GM12878 (cell line): ENCODE measurements around the gene PAQR5. TPM values are rescaled to one million over a fixed set of nuclear protein-coding genes. Genes with fewer than 3 reads are reported as not detected.

Experiments used
- ATAC-seq: fragments of 200-7000 bp; cut with Tn5 transposase; 3 replicates; pipeline ENCODE4 v1.9.1; 2020; ENCODE audit warnings: mild to moderate bottlenecking, moderate library complexity
- BruUV-seq: library from RNA; stranded (reverse); fragments of 400-500 nt; replicated peaks from 2 replicates; lab custom pipeline; 2021; lab: Mats Ljungman, UMichigan
- CTCF ChIA-PET: fragments of 300-600 bp; sonication (Branson Sonifier 250); formaldehyde crosslinking; extraction: SDS; loops from one replicate; lab custom pipeline; 2021; ENCODE audit warnings: inconsistent platforms; lab: Yijun Ruan, JAX
- POLR2A ChIA-PET: fragments of 350-600 bp; formaldehyde crosslinking; extraction: SDS; loops from one replicate; lab custom pipeline; 2021; ENCODE audit warnings: inconsistent platforms; lab: Charles Lee
- RAD21 ChIA-PET: fragments of 300-600 bp; sonication (Branson Sonifier 250); formaldehyde crosslinking; loops from one replicate; lab custom pipeline; 2023; ENCODE audit warnings: antibody characterized with exemption; ENCODE audit not compliant: unreplicated experiment; lab: Charles Lee
- SMC1A ChIA-PET: fragments of 300-600 bp; sonication (Branson Sonifier 250); formaldehyde crosslinking; loops from one replicate; lab custom pipeline; 2023; ENCODE audit not compliant: unreplicated experiment, uncharacterized antibody; lab: Charles Lee
- DNase-seq: peaks from one replicate; pipeline ENCODE4 v3.0.0-alpha.2; 2011; ENCODE audit warnings: low read depth, low spot score
- FAIRE-seq: peaks from 3 replicates; lab custom pipeline; 2011; peaks lifted over from hg19 to GRCh38; lab: Jason Lieb, UNC
- H2AFZ ChIP-seq: 2 replicates; pipeline ENCODE4 v1.6.0; 2011; ENCODE audit warnings: low read depth, low read length, control low read depth; ENCODE audit not compliant: control insufficient read depth
- H3K27ac ChIP-seq: 2 replicates; pipeline ENCODE4 v1.5.1; 2011; ENCODE audit warnings: control low read depth; ENCODE audit not compliant: control insufficient read depth, insufficient read depth
- H3K27me3 ChIP-seq, 2 experiments: replicated peaks in 1 of 2; 2 replicates each; pipeline versions ENCODE4 v1.6.0 to v1.6.1; 2011; ENCODE audit warnings: low read length in 1 of 2; ENCODE audit not compliant: control insufficient read depth in 2 of 2, insufficient read depth in 2 of 2
- H3K36me3 ChIP-seq, 2 experiments: 2 replicates each; pipeline ENCODE4 v1.5.1; 2011; ENCODE audit warnings: low read length in 1 of 2; ENCODE audit not compliant: control insufficient read depth in 2 of 2, insufficient read depth in 2 of 2
- H3K4me1 ChIP-seq: 2 replicates; pipeline ENCODE4 v1.6.1; 2011; ENCODE audit warnings: mild to moderate bottlenecking, low read length, moderate library complexity, mixed read lengths; ENCODE audit not compliant: control insufficient read depth, insufficient read depth
- H3K4me2 ChIP-seq: 2 replicates; pipeline ENCODE4 v1.6.0; 2011; ENCODE audit warnings: control low read depth; ENCODE audit not compliant: control insufficient read depth, insufficient read depth
- H3K4me3 ChIP-seq: fragments of 200-600 bp; sonication (generic); 2 replicates; pipeline ENCODE4 v1.5.1; 2016
- H3K79me2 ChIP-seq: 2 replicates; pipeline ENCODE4 v1.6.0; 2011; ENCODE audit warnings: low read length; ENCODE audit not compliant: control insufficient read depth, insufficient read depth
- H3K9ac ChIP-seq: 2 replicates; pipeline ENCODE4 v1.8.0; 2011; ENCODE audit warnings: low read length, control low read depth, mixed read lengths; ENCODE audit not compliant: control insufficient read depth, insufficient read depth
- H3K9me3 ChIP-seq: replicated peaks from 3 replicates; pipeline ENCODE4 v1.5.1; 2011; ENCODE audit warnings: mild to moderate bottlenecking, low read length; ENCODE audit not compliant: control insufficient read depth, insufficient read depth
- H4K20me1 ChIP-seq: 2 replicates; pipeline ENCODE4 v1.6.0; 2011; ENCODE audit not compliant: control insufficient read depth, insufficient read depth
- CBFB ChIP-seq: IDR thresholded peaks from 2 replicates; pipeline ENCODE4 v1.6.1; 2016; ENCODE audit warnings: antibody characterized with exemption, low read depth
- CBX5 ChIP-seq: sonication (generic); IDR thresholded peaks from 2 replicates; pipeline ENCODE4 v1.6.1; 2016; ENCODE audit warnings: low read depth, moderate library complexity, mild to moderate bottlenecking, inconsistent platforms
- EGR1 ChIP-seq, 2 experiments: IDR thresholded peaks; 1 replicate in 1 of 2; 2 replicates in 1 of 2; pipeline ENCODE4 v1.6.1; 2011 to 2012; ENCODE audit warnings: low read depth in 2 of 2, low read length in 2 of 2, borderline replicate concordance in 1 of 2, mild to moderate bottlenecking in 1 of 2, moderate library complexity in 1 of 2
- EP300 ChIP-seq, 2 experiments: fragments of 150-350 bp in 1 of 2; IDR thresholded peaks; 2 replicates each; pipeline ENCODE4 v1.6.1; 2011 to 2012; ENCODE audit warnings: low read depth in 2 of 2, low read length in 2 of 2, borderline replicate concordance in 1 of 2, improper control_type of control experiment in 1 of 2, inconsistent platforms in 1 of 2; ENCODE audit not compliant: control insufficient read depth in 1 of 2
- EZH2 ChIP-seq: IDR thresholded peaks from 2 replicates; pipeline ENCODE4 v1.6.1; 2012; ENCODE audit warnings: low read depth, mild to moderate bottlenecking, control low read depth, inconsistent platforms, low read length, borderline replicate concordance; ENCODE audit not compliant: control insufficient read depth
- KLF5 ChIP-seq: fragments of 450-650 bp; IDR thresholded peaks from 2 replicates; pipeline ENCODE4 v1.6.1; 2014; ENCODE audit warnings: mild to moderate bottlenecking; ENCODE audit not compliant: partially characterized antibody
- NBN ChIP-seq: fragments of 450-650 bp; IDR thresholded peaks from 2 replicates; pipeline ENCODE4 v1.6.1; 2016
- NFXL1 ChIP-seq: fragments of 450-650 bp; IDR thresholded peaks from 2 replicates; pipeline ENCODE4 v1.6.1; 2017; ENCODE audit warnings: antibody characterized with exemption, mild to moderate bottlenecking, borderline replicate concordance
- ZNF217 ChIP-seq: fragments of 450-650 bp; IDR thresholded peaks from 2 replicates; pipeline ENCODE4 v1.6.1; 2017; ENCODE audit warnings: antibody characterized with exemption, mild to moderate bottlenecking
- ZNF622 ChIP-seq: fragments of 450-650 bp; IDR thresholded peaks from 2 replicates; pipeline ENCODE4 v1.6.1; 2017; ENCODE audit warnings: mild to moderate bottlenecking, inconsistent platforms
- ZSCAN29 ChIP-seq: fragments of 450-650 bp; IDR thresholded peaks from 2 replicates; pipeline ENCODE4 v1.6.1; 2017; ENCODE audit warnings: mild to moderate bottlenecking, moderate library complexity
- WGBS: methylation state at CpG from one replicate; pipeline ENCODE4 v1.1.6; 2016; ENCODE audit warnings: low lambda C conversion rate; ENCODE audit not compliant: insufficient replicate concordance, insufficient coverage; ENCODE audit errors: missing lambda C conversion rate; 5-methylcytosine and 5-hydroxymethylcytosine counted together
- in situ Hi-C: fragments of 300-500 bp; cut with MboI; formaldehyde crosslinking; loops from 9 replicates; pipeline ENCODE4 v1.14.3; 2018; ENCODE audit warnings: mixed read lengths
- intact Hi-C: fragments of 100-400 bp; cut with micrococcal nuclease; formaldehyde crosslinking; loops from one replicate; pipeline ENCODE4 v1.14.2; 2022; ENCODE audit not compliant: unreplicated experiment
- polyA plus RNA-seq, 11 experiments: library from polyadenylated mRNA; depleted of rRNA in 4 of 11; unstranded in 6 of 11; stranded (reverse) in 5 of 11; fragments of >200 nt; fragmentation: Nextera tagmentation in 4 of 11; fragmentation: Illumina TruSeq in 1 of 11; extraction: Ambion mirVana in 4 of 11; extraction: Trizol in 1 of 11; gene quantifications; 1 replicate in 1 of 11; 2 replicates in 10 of 11; pipeline versions ENCODE4 v1.2.1 to v1.2.3, GENCODE V29; 2011 to 2016; ENCODE audit warnings: inconsistent platforms in 2 of 11, missing spikeins in 2 of 11, low read depth in 1 of 11
- total RNA-seq, 4 experiments: library from RNA; depleted of rRNA in 3 of 4; stranded (reverse); fragments of >200 nt in 3 of 4; fragmentation: Illumina TruSeq in 1 of 4; extraction: Trizol in 1 of 4; gene quantifications; 2 replicates each; pipeline versions ENCODE4 v1.2.1 to v1.2.3, GENCODE V29; 2013 to 2021
- TF ChIP-seq, protein P1 (sequence below), 3 experiments: IDR thresholded peaks in 2 of 3; conservative IDR thresholded peaks in 1 of 3; 2 replicates each; pipeline ENCODE4 v1.5.1; 2011; ENCODE audit warnings: low read depth in 3 of 3, low read length in 3 of 3, mild to moderate bottlenecking in 3 of 3, control low read depth in 2 of 3, moderate library complexity in 2 of 3, inconsistent platforms in 1 of 3, mixed read lengths in 1 of 3; ENCODE audit not compliant: control insufficient read depth in 2 of 3, insufficient read depth in 1 of 3; ENCODE audit errors: extremely low read depth in 1 of 3
- TF ChIP-seq, protein P2 (sequence below): fragments of 450-650 bp; IDR thresholded peaks from 2 replicates; pipeline ENCODE4 v1.6.1; 2017; ENCODE audit warnings: antibody characterized with exemption, mild to moderate bottlenecking, moderate library complexity

PAQR5 gene
- total and polyA plus RNA-seq, 10 of the 15 experiments (the other 5 are each of a cell fraction or from before 2014, with no cell fraction given), result 0.02 to 0.03 TPM; not detected in 8

DNA sequence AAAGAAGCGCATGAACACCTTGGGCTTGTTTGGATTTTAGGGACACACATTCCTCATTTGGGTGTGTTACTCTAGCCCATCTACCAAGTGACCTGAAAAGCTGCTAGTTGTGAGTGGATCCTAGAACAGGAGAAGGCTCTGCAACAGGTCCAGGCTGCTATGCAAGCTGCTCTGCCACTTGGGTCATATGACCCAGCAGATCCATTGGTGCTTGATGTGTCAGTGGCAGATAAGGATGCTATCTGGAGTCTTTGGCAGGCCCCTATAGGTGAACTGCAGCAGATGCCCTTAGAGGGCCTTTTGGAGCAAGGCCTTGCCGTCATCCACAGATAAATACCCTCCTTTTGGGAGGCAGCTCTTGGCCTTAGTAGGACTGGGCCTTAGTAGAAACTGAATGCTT is 53.2 kb downstream of the PAQR5 start:
- WGBS, result 38% methylated on average over 2 of the region's 2 CpGs
- no peak for FAIRE-seq
- BruUV-seq, result no TSS peak
- DNase-seq, result no peak
- intact Hi-C loops, result no loop called here
- in situ Hi-C loops, result no loop called here
- no peak overlapping the region for H2AFZ ChIP-seq
- ChIA-PET POLR2A (no interaction called here), CTCF (no interaction called here), SMC1A (no interaction called here), RAD21 (no interaction called here)
- no peaks in the 10 kb centered on the region for H3K4me1 ChIP-seq
- H3K9ac ChIP-seq, result no peak overlapping the region
- H3K9me3 ChIP-seq, result no peaks in the 10 kb centered on the region
- no peak overlapping the region for H3K4me2 ChIP-seq
- no peak overlapping the region for H3K4me3 ChIP-seq
- no peak for ATAC-seq
- TF ChIP-seq ZNF217 (no peak), NFXL1 (no peak), CBX5 (no peak), EZH2 (no peak), NBN (no peak), EGR1 (IDR thresholded peaks at IDR 0.05; ENCODE audit: borderline replicate concordance in 1 of 2, low read depth in 2 of 2, low read length in 2 of 2) (no peak), ZNF622 (no peak), CBFB (no peak), EP300 (IDR thresholded peaks at IDR 0.05; ENCODE audit: borderline replicate concordance in 1 of 2, control insufficient read depth in 1 of 2, low read depth in 2 of 2, low read length in 2 of 2) (no peak), KLF5 (no peak), ZSCAN29 (no peak)
- TF ChIP-seq, protein P1, sequence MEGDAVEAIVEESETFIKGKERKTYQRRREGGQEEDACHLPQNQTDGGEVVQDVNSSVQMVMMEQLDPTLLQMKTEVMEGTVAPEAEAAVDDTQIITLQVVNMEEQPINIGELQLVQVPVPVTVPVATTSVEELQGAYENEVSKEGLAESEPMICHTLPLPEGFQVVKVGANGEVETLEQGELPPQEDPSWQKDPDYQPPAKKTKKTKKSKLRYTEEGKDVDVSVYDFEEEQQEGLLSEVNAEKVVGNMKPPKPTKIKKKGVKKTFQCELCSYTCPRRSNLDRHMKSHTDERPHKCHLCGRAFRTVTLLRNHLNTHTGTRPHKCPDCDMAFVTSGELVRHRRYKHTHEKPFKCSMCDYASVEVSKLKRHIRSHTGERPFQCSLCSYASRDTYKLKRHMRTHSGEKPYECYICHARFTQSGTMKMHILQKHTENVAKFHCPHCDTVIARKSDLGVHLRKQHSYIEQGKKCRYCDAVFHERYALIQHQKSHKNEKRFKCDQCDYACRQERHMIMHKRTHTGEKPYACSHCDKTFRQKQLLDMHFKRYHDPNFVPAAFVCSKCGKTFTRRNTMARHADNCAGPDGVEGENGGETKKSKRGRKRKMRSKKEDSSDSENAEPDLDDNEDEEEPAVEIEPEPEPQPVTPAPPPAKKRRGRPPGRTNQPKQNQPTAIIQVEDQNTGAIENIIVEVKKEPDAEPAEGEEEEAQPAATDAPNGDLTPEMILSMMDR (IDR thresholded peaks at IDR 0.05 in 2 of 3, conservative IDR thresholded peaks at IDR 0.05 in 1 of 3; ENCODE audit: control insufficient read depth in 2 of 3, extremely low read depth in 1 of 3, insufficient read depth in 1 of 3, low read depth in 3 of 3, low read length in 3 of 3), result no peak
- TF ChIP-seq, protein P2, sequence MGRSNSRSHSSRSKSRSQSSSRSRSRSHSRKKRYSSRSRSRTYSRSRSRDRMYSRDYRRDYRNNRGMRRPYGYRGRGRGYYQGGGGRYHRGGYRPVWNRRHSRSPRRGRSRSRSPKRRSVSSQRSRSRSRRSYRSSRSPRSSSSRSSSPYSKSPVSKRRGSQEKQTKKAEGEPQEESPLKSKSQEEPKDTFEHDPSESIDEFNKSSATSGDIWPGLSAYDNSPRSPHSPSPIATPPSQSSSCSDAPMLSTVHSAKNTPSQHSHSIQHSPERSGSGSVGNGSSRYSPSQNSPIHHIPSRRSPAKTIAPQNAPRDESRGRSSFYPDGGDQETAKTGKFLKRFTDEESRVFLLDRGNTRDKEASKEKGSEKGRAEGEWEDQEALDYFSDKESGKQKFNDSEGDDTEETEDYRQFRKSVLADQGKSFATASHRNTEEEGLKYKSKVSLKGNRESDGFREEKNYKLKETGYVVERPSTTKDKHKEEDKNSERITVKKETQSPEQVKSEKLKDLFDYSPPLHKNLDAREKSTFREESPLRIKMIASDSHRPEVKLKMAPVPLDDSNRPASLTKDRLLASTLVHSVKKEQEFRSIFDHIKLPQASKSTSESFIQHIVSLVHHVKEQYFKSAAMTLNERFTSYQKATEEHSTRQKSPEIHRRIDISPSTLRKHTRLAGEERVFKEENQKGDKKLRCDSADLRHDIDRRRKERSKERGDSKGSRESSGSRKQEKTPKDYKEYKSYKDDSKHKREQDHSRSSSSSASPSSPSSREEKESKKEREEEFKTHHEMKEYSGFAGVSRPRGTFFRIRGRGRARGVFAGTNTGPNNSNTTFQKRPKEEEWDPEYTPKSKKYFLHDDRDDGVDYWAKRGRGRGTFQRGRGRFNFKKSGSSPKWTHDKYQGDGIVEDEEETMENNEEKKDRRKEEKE, result no peak
- H3K27ac ChIP-seq, result no peak overlapping the region
- no peaks in the 10 kb centered on the region; a peak in 2 of 4 replicates for H3K27me3 ChIP-seq
- H4K20me1 ChIP-seq, result no peaks in the 10 kb centered on the region
- H3K36me3 ChIP-seq, result no peaks in the 10 kb centered on the region
- no peaks in the 10 kb centered on the region for H3K79me2 ChIP-seq
